Fibroblast of lung (primary cell): ENCODE results near the gene ETV2.

ENCODE experiments used
- EZH2 ChIP-seq: IDR thresholded peaks from 2 replicates; pipeline ENCODE4 v1.5.1; 2012; ENCODE audit warnings: low read length, control low read depth, mild to moderate bottlenecking; ENCODE audit errors: missing control alignments
- TF ChIP-seq, protein P1 (sequence below), 2 donors: IDR thresholded peaks in 1 of 2; conservative IDR thresholded peaks in 1 of 2; 1 replicate in 1 of 2; 2 replicates in 1 of 2; pipeline ENCODE4 v1.5.1; 2011 to 2012; ENCODE audit warnings: low read length in 2 of 2, control low read depth in 1 of 2, inconsistent platforms in 1 of 2, low read depth in 1 of 2, mild to moderate bottlenecking in 1 of 2

DNA sequence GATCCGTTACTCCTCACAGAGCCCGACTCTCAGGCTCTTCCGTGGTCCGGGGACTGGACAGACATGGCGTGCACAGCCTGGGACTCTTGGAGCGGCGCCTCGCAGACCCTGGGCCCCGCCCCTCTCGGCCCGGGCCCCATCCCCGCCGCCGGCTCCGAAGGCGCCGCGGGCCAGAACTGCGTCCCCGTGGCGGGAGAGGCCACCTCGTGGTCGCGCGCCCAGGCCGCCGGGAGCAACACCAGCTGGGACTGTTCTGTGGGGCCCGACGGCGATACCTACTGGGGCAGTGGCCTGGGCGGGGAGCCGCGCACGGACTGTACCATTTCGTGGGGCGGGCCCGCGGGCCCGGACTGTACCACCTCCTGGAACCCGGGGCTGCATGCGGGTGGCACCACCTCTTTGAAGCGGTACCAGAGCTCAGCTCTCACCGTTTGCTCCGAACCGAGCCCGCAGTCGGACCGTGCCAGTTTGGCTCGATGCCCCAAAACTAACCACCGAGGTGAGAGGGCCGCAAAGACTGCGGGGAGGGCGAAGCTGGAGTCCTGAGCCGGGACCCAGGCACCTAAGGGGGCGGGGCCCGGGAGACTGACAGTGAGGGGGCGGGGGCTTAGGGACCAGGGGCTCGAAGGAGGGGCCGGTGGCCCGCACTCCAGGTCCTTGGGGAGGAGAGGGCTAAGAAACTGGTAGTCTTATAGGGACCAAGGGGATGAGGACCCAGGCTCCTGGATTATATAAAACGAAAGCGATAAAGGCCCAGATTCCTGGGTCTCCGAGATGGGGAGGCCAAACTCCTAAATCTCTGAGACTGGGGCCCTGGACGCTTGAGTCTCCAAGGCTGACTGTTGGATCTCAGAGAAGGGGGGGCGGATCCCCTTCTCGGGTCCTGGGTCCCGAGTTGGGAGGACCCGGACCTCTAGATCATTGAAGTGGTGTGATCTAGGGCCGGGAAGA, 2.0 kb downstream of the ETV2 start:
- TF ChIP-seq, protein P1, sequence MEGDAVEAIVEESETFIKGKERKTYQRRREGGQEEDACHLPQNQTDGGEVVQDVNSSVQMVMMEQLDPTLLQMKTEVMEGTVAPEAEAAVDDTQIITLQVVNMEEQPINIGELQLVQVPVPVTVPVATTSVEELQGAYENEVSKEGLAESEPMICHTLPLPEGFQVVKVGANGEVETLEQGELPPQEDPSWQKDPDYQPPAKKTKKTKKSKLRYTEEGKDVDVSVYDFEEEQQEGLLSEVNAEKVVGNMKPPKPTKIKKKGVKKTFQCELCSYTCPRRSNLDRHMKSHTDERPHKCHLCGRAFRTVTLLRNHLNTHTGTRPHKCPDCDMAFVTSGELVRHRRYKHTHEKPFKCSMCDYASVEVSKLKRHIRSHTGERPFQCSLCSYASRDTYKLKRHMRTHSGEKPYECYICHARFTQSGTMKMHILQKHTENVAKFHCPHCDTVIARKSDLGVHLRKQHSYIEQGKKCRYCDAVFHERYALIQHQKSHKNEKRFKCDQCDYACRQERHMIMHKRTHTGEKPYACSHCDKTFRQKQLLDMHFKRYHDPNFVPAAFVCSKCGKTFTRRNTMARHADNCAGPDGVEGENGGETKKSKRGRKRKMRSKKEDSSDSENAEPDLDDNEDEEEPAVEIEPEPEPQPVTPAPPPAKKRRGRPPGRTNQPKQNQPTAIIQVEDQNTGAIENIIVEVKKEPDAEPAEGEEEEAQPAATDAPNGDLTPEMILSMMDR (conservative IDR thresholded peaks at IDR 0.05 in 1 of 2, IDR thresholded peaks at IDR 0.05 in 1 of 2; ENCODE audit: low read depth in 1 of 2, low read length in 2 of 2), result no peak
- TF ChIP-seq EZH2, result no peak
